B cell (primary cell): ENCODE data around the gene IL20. TPM values are rescaled to one million over a fixed set of nuclear protein-coding genes. Genes with fewer than 3 reads are reported as not detected.

Experiments used
- ATAC-seq: fragments of 200-7000 bp; cut with Tn5 transposase; one replicate; pipeline ENCODE4 v1.10.0; 2021; ENCODE audit warnings: low read depth, mild to moderate bottlenecking, moderate number of reproducible peaks, moderate library complexity
- CTCF ChIA-PET: fragments of 350-600 bp; sonication (Branson Sonifier 250); formaldehyde crosslinking; loops from one replicate; lab custom pipeline; 2021; ENCODE audit warnings: antibody characterized with exemption, inconsistent platforms; lab: Charles Lee
- POLR2A ChIA-PET: fragments of 350-600 bp; sonication (Branson Sonifier 250); formaldehyde crosslinking; loops from one replicate; lab custom pipeline; 2021; ENCODE audit warnings: antibody characterized with exemption; lab: Charles Lee
- DNase-seq: peaks from one replicate; pipeline ENCODE4 v3.0.0; 2013
- H2AFZ ChIP-seq: 2 replicates; pipeline ENCODE4 v1.6.1; 2012; ENCODE audit warnings: mild to moderate bottlenecking, low read depth, low read length; ENCODE audit not compliant: insufficient read depth, poor library complexity, severe bottlenecking
- H3K27ac ChIP-seq, 2 donors: 1 replicate in 1 of 2; 2 replicates in 1 of 2; pipeline ENCODE4 v1.5.1; 2012 to 2013; ENCODE audit warnings: low read length in 2 of 2, mild to moderate bottlenecking in 2 of 2, moderate library complexity in 1 of 2
- H3K27me3 ChIP-seq, 4 experiments: fragments of 200-600 bp in 1 of 4; sonication (generic) in 1 of 4; replicated peaks in 1 of 4; 1 replicate in 2 of 4; 2 replicates in 2 of 4; pipeline versions ENCODE4 v1.6.1 to v1.7.0; 2013 to 2016; ENCODE audit warnings: low read length in 3 of 4, mild to moderate bottlenecking in 2 of 4, mixed read lengths in 1 of 4, moderate library complexity in 1 of 4; ENCODE audit not compliant: insufficient read depth in 4 of 4, control insufficient read depth in 3 of 4; ENCODE audit errors: control extremely low read depth in 1 of 4
- H3K36me3 ChIP-seq, 2 experiments: replicated peaks in 1 of 2; 1 replicate in 1 of 2; 2 replicates in 1 of 2; pipeline versions ENCODE4 v1.6.1 to v1.7.1; 2013; ENCODE audit warnings: low read length in 1 of 2; ENCODE audit not compliant: insufficient read depth in 2 of 2, control insufficient read depth in 1 of 2; ENCODE audit errors: control extremely low read depth in 1 of 2, extremely low read depth in 1 of 2
- H3K4me1 ChIP-seq, 2 donors: fragments of 200-600 bp in 1 of 2; sonication (generic) in 1 of 2; 1 replicate in 1 of 2; 2 replicates in 1 of 2; pipeline versions ENCODE4 v1.5.1 to v1.6.1; 2013 to 2017; ENCODE audit warnings: low read length in 2 of 2; ENCODE audit not compliant: control insufficient read depth in 2 of 2, insufficient read depth in 2 of 2
- H3K4me2 ChIP-seq: replicated peaks from 2 replicates; pipeline ENCODE3; 2012; ENCODE audit warnings: mild to moderate bottlenecking, low read depth, low read length; ENCODE audit not compliant: poor library complexity, severe bottlenecking
- H3K4me3 ChIP-seq, 5 experiments: fragments of 200-600 bp in 1 of 5; sonication (generic) in 1 of 5; 1 replicate in 3 of 5; 2 replicates in 2 of 5; pipeline versions ENCODE4 v1.5.1 to v1.7.0; 2011 to 2016; ENCODE audit warnings: low read length in 4 of 5, mild to moderate bottlenecking in 4 of 5, low read depth in 2 of 5, control low read depth in 1 of 5, moderate library complexity in 1 of 5; ENCODE audit not compliant: insufficient read depth in 1 of 5; ENCODE audit errors: control extremely low read depth in 1 of 5, extremely low read depth in 1 of 5
- H3K79me2 ChIP-seq: fragments of 200-600 bp; sonication (generic); one replicate; pipeline ENCODE4 v1.6.0; 2016; ENCODE audit warnings: low read length; ENCODE audit not compliant: control insufficient read depth, insufficient read depth
- H3K9ac ChIP-seq: fragments of 200-600 bp; sonication (generic); 2 replicates; pipeline ENCODE4 v1.6.1; 2017; ENCODE audit warnings: mild to moderate bottlenecking, low read length, moderate library complexity
- H3K9me3 ChIP-seq, 3 donors: one replicate each; pipeline versions ENCODE4 v1.6.1 to v1.7.1; 2013; ENCODE audit warnings: low read length in 2 of 3; ENCODE audit not compliant: control insufficient read depth in 2 of 3, insufficient read depth in 1 of 3; ENCODE audit errors: control extremely low read depth in 1 of 3
- H4K20me1 ChIP-seq: 2 replicates; pipeline ENCODE4 v1.6.0; 2012; ENCODE audit warnings: mild to moderate bottlenecking, low read length; ENCODE audit not compliant: insufficient read depth, control insufficient read depth, poor library complexity, severe bottlenecking
- H3K27ac Mint-ChIP-seq: one replicate; pipeline ENCODE4 v1.8.0; 2021; ENCODE audit warnings: mixed read lengths
- H3K27me3 Mint-ChIP-seq: one replicate; pipeline ENCODE4 v1.8.0; 2021; ENCODE audit warnings: mixed read lengths
- H3K4me1 Mint-ChIP-seq: one replicate; pipeline ENCODE4 v1.8.0; 2021; ENCODE audit warnings: mixed read lengths
- H3K4me3 Mint-ChIP-seq: one replicate; pipeline ENCODE4 v1.8.0; 2021; ENCODE audit warnings: mixed read lengths
- H3K9me3 Mint-ChIP-seq: one replicate; pipeline ENCODE4 v1.8.0; 2022; ENCODE audit warnings: mixed read lengths; ENCODE audit not compliant: insufficient read depth
- CTCF ChIP-seq: fragments of 200-600 bp; IDR thresholded peaks from one replicate; pipeline ENCODE4 v1.8.0; 2022; ENCODE audit warnings: antibody characterized with exemption, mild to moderate bottlenecking
- EZH2 ChIP-seq: IDR thresholded peaks from 2 replicates; pipeline ENCODE4 v1.6.1; 2012; ENCODE audit warnings: borderline replicate concordance, low read depth, mild to moderate bottlenecking, moderate library complexity, low read length; ENCODE audit not compliant: insufficient read depth, poor library complexity, severe bottlenecking
- WGBS: methylation state at CpG from one replicate; pipeline ENCODE4 v1.1.5; 2013; ENCODE audit warnings: missing lambda C conversion rate; ENCODE audit not compliant: insufficient coverage; 5-methylcytosine and 5-hydroxymethylcytosine counted together
- intact Hi-C: fragments of 100-400 bp; cut with micrococcal nuclease; formaldehyde crosslinking; loops from one replicate; pipeline ENCODE4 v1.10.0; 2022
- polyA plus RNA-seq: library from polyadenylated mRNA; depleted of rRNA; stranded (reverse); fragments of >200 nt; gene quantifications from 2 replicates; pipeline ENCODE4 v1.2.3, GENCODE V29; 2012
- total RNA-seq, 2 donors: library from RNA; stranded (reverse); fragments of 120-200 nt in 1 of 2; gene quantifications; 1 replicate in 1 of 2; 2 replicates in 1 of 2; pipeline versions ENCODE4 v1.2.3 to v1.2.4, GENCODE V29; 2013 to 2022

The IL20 gene
- total and polyA plus RNA-seq, 2 donors (not counting 1 experiment from before 2014, with no cell fraction given) = not detected

GRCh38 chr1:206866062-206866461, 639 bp downstream of the IL20 start:
- H3K4me3 ChIP-seq = no peak overlapping the region
- H3K79me2 ChIP-seq = no peaks in the 10 kb centered on the region
- ATAC-seq (no peak), DNase-seq (no peak)
- no peaks in the 10 kb centered on the region for H3K4me1 ChIP-seq
- no peak overlapping the region for H3K9ac ChIP-seq
- no peak overlapping the region for H3K27ac Mint-ChIP-seq
- H3K27ac ChIP-seq = no peak overlapping the region
- H3K27me3 Mint-ChIP-seq = peaks cover 8% of the 10 kb centered on the region
- intact Hi-C loops = no loop called here
- no peak overlapping the region for H3K4me2 ChIP-seq
- ChIA-PET POLR2A (interaction anchor here (1.0 kb wide), 1 partner anchor 21 kb away, joined by 3 read pairs; no protein-coding TSS in a partner anchor), CTCF (interaction anchor here (1.0 to 4.8 kb wide), 7 partner anchors 9 to 203 kb away, joined by 3 to 42 read pairs (median 13); no protein-coding TSS in a partner anchor)
- H2AFZ ChIP-seq = no peak overlapping the region
- no peak overlapping the region for H3K4me3 Mint-ChIP-seq
- H3K36me3 ChIP-seq = no peaks in the 10 kb centered on the region
- TF ChIP-seq CTCF (no peak), EZH2 (no peak)
- no peaks in the 10 kb centered on the region for H3K27me3 ChIP-seq
- no peaks in the 10 kb centered on the region for H3K9me3 ChIP-seq
- peaks cover 7% of the 10 kb centered on the region for H3K4me1 Mint-ChIP-seq
- no peaks in the 10 kb centered on the region for H4K20me1 ChIP-seq
- H3K9me3 Mint-ChIP-seq = no peaks in the 10 kb centered on the region
- WGBS = no CpG with 5 or more reads among the region's 2 CpGs

GRCh38 chr1:206867239-206867638, 1.8 kb downstream of the IL20 start:
- Histone ChIP-seq H3K4me3 (no peak overlapping the region), H3K9ac (no peak overlapping the region), H4K20me1 (no peaks in the 10 kb centered on the region), H3K4me2 (no peak overlapping the region), H3K27ac (no peak overlapping the region), H2AFZ (no peak overlapping the region), H3K4me1 (no peaks in the 10 kb centered on the region), H3K36me3 (no peaks in the 10 kb centered on the region), H3K27me3 (no peaks in the 10 kb centered on the region), H3K79me2 (no peaks in the 10 kb centered on the region), H3K9me3 (no peaks in the 10 kb centered on the region)
- 100% methylated on average over 1 of the region's 1 CpG for WGBS
- ATAC-seq = no peak
- no peak for TF ChIP-seq CTCF
- TF ChIP-seq EZH2 = no peak
- no peak overlapping the region for H3K4me3 Mint-ChIP-seq
- ChIA-PET CTCF (interaction anchor here (0.6 to 4.5 kb wide), 12 partner anchors 10 to 115 kb away, joined by 3 to 22 read pairs (median 4); no protein-coding TSS in a partner anchor), POLR2A (no interaction called here)
- no peak overlapping the region for H3K27ac Mint-ChIP-seq
- peaks cover 4% of the 10 kb centered on the region for H3K27me3 Mint-ChIP-seq
- intact Hi-C loops = no loop called here
- no peaks in the 10 kb centered on the region for H3K9me3 Mint-ChIP-seq
- DNase-seq = no peak
- H3K4me1 Mint-ChIP-seq = peaks cover 7% of the 10 kb centered on the region
